ENCODE measurements around the gene TMEM101.

Gene TMEM101

DNA sequence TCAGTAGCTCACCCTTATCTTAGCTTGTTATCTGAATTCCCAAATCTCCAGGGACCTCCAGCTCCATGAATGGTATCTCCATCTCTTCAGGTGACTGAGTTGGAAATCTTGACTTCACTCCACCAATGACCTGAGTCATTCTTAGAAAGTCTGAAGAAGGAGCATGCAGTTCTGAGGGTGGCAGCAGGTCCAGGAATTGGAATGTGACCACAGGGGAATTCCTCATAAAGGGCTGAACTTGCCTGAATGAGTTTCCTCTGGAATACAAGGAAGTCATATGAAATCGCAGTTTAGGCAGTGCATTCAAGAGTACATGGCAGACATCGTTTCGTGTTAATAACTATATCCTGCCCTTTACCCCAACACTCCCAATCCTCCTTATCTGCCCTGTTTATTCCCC is 48.5 kb downstream of the TMEM101 start:
- TF ChIP-seq CTCF (IDR thresholded peaks at IDR 0.05), result no peak

GRCh38 chr17:43962479-43962878 is 52.3 kb downstream of the TMEM101 start:
- TF ChIP-seq CTCF (IDR thresholded peaks at IDR 0.05), result no peak

GRCh38 chr17:43961954-43962353 is 52.8 kb downstream of the TMEM101 start:
- TF ChIP-seq CTCF (IDR thresholded peaks at IDR 0.05), result no peak
